GM18511 (cell line): Measurements from ENCODE around the gene LENEP.

ENCODE experiments used
- ATAC-seq: cut with Tn5 transposase; IDR thresholded peaks from one replicate; pipeline ENCODE4 v1.9.1; 2021; ENCODE audit warnings: mild to moderate bottlenecking, moderate library complexity; ENCODE audit not compliant: unreplicated experiment

The LENEP gene

GRCh38 chr1:154998818-154999570 lies 5.6 kb downstream of the LENEP start:
- no peak for ATAC-seq

- no peak for ATAC-seq
Observed at GRCh38 chr1:154999571-155000410, 6.4 kb downstream of the LENEP start.

DNA sequence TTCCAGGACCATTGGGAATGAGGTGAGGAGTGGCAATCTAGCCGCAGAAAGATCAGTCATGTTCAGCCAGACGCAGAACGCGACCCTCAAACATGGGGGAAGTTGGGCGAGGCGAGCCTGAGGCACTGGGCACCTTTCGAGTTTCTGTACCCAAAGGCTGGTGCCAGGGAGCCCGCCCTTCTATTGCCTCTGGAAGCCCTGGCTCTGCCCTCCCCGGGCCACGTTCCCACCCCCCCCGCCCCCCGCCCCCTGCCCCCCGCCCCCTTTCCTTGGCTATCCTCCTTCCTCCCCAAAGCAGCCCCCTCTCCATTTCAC lies 7.0 kb downstream of the LENEP start:
- ATAC-seq: no peak

- ATAC-seq: peak; percentile 44
Observed at GRCh38 chr1:155000726-155001424, 7.5 kb downstream of the LENEP start.

GRCh38 chr1:155001425-155001674 lies 8.0 kb downstream of the LENEP start:
- no peak for ATAC-seq

- ATAC-seq: peak; percentile 51
Observed at GRCh38 chr1:155001675-155002463, 8.5 kb downstream of the LENEP start.

GRCh38 chr1:155002464-155003226 lies 9.3 kb downstream of the LENEP start, which contains the start of gene ZBTB7B:
TSS of gene ZBTB7B (plus strand) at chr1:155002802. CDS start at chr1:155014661, 11,859 bp downstream.
- no peak for ATAC-seq

DNA sequence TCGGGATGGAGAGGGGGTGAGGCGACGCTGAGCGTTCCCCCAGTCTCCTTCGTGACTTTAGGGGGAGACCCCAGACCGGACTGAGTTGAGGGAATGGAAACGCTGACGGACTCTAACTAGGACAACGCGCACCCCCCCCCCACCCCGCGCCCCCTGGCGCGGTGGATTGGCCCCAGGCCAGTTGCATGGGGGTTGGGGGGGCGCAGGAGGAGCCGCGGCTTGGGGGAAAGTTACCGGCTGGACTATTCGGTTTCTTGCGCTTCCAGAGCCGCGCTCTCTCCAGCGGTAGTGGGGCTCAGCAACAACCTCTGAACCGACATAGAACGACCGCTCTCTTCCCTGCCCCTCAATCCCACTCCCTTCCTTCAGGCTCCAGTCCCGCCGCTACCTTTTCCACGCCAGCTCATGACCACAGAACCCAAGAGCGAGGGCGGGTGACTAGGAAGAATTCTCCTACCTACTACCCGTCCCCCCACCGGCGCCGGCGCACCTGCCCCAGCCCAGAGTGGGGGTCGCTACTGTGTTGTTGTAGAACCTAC lies 9.9 kb downstream of the LENEP start:
- ATAC-seq: no peak

DNA sequence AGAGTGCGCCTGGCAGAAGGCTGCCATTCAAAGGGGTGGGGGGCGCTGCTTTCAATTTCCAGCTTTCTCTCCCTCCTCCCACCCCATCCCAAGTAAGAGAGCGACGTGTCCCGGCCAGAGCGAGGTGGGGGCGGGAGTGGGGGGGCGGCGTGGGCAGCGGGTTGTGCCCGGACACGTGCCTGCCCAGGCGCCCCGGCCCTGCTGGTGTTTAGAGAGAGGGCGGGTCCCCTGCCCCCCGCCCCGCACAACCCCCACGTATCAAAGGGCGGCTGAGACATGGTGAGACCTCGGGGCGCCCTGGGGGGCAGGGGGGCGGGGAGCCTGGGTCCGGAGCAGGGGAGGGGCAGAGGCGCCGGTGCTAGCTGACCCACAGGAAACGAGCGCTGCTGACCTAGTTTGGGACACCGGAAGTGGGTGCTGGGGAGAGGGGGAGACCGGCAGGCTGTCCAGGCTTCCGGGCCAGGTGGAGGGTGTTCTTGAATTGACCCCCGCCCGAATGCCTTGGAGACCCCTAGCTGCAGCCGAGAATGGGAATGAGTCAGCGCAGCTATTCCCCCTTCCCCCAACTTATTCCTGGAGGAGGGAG lies 10.5 kb downstream of the LENEP start:
- no peak for ATAC-seq

GRCh38 chr1:155004352-155005075 lies 11.1 kb downstream of the LENEP start:
- no peak for ATAC-seq

DNA sequence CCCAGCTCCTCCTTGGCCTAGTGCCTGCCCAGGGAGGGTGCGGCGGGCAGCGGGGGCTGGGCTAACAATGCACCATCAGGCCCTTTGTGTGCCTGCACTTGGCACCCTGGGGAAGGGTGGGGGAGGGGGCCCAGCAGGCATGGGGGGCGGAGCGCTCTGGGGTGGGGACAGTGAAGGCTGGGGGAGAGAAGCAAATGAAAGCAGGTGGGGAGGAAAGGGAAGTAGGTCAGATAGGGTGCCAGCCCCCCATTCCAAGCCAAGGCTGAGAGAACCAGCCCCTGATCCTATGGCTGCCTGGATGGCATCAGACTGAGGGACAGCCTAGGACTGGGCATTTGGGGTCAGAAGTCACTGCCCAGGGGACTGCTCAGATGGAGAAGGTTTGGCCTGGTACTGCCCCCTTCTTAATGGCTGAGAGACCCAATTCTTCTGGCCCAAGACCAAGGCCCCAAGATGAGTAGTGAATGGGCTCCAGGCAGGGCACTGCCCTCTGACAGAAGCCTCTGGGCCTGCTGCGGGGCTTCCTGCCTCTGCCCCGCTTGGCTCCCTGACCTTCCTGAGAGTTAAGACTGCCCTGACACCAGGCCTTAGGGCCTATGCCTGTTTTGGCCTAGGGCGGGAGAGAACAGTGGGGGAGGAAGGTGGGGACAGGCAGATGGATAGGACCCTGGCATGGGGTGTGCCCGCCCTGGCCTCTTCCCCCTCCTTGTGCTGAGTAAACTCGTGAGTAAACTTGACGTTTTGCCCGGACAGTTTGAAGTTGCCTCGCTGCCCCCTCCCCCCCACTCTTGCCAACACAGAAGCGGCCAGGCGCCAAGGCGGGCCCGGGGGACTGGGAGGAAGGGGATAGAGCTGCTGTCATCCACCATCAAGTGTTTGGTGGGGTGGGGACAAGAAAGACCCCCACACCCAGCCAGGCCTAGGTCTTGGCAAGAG lies 12.0 kb downstream of the LENEP start:
- no peak for ATAC-seq

DNA sequence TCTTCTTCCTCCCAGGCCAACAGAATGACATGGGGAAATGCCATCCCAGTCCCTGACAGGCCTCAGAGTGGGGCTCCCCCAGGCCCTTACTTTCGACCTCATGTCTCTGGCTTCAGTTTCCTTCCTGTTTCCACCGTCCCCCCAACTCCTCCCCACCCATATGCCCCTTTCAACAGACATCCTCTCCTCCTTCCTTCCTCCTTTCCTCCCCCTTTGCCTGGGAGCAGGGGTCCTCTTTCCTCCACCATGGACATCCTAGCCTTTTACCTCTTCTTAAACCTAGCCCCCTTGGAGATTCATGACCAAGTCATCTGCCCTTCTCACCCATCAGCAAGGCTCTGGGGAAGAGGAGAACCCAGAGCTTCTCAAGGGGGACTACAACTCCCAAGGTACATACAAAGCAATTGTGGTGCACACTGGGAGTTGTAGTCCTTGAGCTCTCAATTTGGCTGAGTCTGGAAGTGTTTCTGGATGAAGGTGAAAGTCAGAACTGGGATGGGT lies 13.3 kb downstream of the LENEP start:
- ATAC-seq: no peak

- ATAC-seq: no peak
Observed at GRCh38 chr1:155007251-155007828, 14.0 kb downstream of the LENEP start.

DNA sequence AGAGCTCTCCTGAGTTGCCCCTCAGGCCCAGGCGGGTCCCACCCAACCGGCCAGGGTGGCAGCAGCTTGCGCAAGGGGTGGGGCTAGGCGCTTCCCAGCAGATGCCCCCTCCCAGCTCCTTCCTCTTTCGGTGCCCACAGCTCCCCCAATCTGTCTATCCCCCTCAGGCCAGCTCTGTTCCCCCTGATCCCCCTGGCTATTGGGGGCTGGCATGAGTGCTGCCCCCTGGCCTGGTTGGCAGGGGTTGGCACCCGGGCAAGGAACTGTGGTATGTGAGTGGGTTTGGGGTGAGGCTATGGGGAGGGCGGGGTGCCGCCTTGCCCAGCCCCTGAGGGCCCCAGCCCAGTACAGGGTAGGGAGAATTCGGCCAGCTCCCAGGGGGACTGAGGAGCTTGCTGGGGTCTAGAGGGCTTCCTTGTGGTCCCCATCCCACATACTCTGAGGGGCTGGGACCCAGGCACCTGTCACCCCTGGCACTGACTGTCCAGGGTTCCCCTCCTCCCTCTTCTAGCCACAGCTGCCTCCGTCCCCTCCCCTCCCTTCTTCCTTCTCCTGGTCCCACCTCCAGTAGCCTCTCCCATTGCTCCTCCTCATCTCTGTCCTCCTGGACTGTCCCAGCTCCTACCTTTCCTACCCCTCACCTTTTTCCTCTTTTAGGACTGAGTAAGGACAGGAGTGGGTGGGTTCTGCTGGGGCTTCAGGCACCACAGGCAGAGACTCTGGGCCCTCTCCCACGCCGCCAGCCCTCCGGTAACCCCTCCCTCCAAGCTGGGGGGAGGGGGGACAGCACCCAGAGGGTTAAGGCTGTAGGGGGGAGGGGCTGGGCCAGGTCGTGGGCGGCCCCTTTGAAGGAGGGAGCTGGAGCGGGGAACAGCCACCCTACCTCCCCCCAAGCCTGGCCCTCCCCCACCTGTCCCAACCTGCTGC lies 14.9 kb downstream of the LENEP start:
- no peak for ATAC-seq

GRCh38 chr1:155009221-155009711 lies 15.9 kb downstream of the LENEP start:
- ATAC-seq: no peak

GRCh38 chr1:155009742-155010141 lies 16.4 kb downstream of the LENEP start:
- no peak for ATAC-seq
